Erythroblast (primary cell): Measurements from ENCODE around the gene RSU1.

Experiments used
- GATA1 ChIP-seq: IDR thresholded peaks from 2 replicates; pipeline ENCODE4 v1.6.1; 2011; ENCODE audit warnings: low read depth, mild to moderate bottlenecking, control low read depth, low read length, moderate library complexity
- POLR2A ChIP-seq: IDR thresholded peaks from 2 replicates; pipeline ENCODE4 v1.6.1; 2011; ENCODE audit warnings: mild to moderate bottlenecking, low read length

GRCh38 chr10:16597656-16598055, 219.6 kb downstream of the RSU1 start:
- no peak for TF ChIP-seq POLR2A
- no peak for TF ChIP-seq GATA1
